Ovary (tissue), 3 donors: ENCODE data around the gene PMVK.

Source experiments
- POLR2A ChIP-seq: fragments of 450-650 bp; IDR thresholded peaks from one replicate; pipeline ENCODE4 v1.6.1; 2017; ENCODE audit warnings: antibody characterized with exemption, mild to moderate bottlenecking, moderate library complexity
- TF ChIP-seq, protein P1 (sequence below), 3 donors: fragments of 450-650 bp in 2 of 3; fragments of 200-600 bp in 1 of 3; IDR thresholded peaks; one replicate each; pipeline versions ENCODE4 v1.5.1 to v1.8.0; 2016 to 2022; ENCODE audit warnings: antibody characterized with exemption in 3 of 3, mild to moderate bottlenecking in 1 of 3
- donor health status: DM: no; HTN: no; CAD: no.

DNA sequence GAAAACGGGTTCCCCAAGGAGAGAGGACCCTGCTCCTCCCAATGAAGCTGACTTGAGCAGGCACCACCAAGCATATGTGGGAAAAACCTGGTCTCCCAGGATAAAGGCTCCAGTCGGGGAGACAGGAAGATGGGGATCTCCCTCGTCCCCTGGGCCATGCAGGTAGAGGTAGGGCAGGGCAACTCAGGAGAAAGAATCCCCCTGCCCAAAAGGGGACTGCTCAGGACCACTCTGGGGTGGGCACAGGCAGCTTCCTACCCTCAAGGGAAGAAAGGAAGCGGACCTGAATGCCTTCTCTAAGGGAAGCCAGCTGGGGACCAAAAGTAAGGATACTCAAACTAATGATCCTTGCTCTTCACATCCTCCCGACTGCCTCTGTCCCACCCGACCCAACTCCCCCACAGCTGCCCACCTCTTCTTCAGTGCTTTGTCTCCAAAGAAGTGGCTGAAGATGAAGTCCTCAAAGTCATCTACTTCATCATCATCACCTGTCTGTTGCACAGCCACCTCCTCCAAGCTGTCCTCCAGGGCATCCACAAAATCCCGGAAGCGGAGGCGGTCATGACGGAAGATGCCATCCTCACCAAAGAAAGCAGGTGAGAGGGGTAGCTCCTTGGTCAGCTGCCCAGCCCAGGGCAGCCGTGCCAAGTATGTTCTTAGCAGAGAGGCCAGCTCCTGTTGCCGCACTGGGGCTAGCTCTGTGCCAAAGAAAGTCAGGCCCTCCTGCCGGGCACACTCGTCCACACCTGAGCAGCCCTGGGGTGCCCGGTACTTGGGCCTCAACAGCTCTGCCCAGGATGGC is 8.8 kb upstream of the PMVK start:
- TF ChIP-seq, protein P1, sequence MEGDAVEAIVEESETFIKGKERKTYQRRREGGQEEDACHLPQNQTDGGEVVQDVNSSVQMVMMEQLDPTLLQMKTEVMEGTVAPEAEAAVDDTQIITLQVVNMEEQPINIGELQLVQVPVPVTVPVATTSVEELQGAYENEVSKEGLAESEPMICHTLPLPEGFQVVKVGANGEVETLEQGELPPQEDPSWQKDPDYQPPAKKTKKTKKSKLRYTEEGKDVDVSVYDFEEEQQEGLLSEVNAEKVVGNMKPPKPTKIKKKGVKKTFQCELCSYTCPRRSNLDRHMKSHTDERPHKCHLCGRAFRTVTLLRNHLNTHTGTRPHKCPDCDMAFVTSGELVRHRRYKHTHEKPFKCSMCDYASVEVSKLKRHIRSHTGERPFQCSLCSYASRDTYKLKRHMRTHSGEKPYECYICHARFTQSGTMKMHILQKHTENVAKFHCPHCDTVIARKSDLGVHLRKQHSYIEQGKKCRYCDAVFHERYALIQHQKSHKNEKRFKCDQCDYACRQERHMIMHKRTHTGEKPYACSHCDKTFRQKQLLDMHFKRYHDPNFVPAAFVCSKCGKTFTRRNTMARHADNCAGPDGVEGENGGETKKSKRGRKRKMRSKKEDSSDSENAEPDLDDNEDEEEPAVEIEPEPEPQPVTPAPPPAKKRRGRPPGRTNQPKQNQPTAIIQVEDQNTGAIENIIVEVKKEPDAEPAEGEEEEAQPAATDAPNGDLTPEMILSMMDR (IDR thresholded peaks at IDR 0.05): no peak
- TF ChIP-seq POLR2A: no peak
